NCI-H1694 treated with DMSO at 0.1 percent for 48 hours (cell line): ENCODE data around the gene PRKCG.
"Not testable (repeated sequence)": the region's sequence is repeated elsewhere in the genome, so short reads cannot be mapped to it uniquely, and the experiment has no call there.

ENCODE experiments used
- DNase-seq: peaks from one replicate; lab custom pipeline; 2025; lab: John Stamatoyannopoulos, UW

Gene PRKCG

GRCh38 chr19:53944933-53945332 lies 62.9 kb downstream of the PRKCG start:
- no peak for DNase-seq

- no peak for DNase-seq
Observed at GRCh38 chr19:53945441-53945840, 63.4 kb downstream of the PRKCG start.

GRCh38 chr19:53945998-53946397 lies 64.0 kb downstream of the PRKCG start:
- DNase-seq: no peak

- DNase-seq: no peak
Observed at GRCh38 chr19:53947624-53948023, 65.6 kb downstream of the PRKCG start.

- DNase-seq: not testable (repeated sequence)
Observed at GRCh38 chr19:53948611-53949010, 66.6 kb downstream of the PRKCG start.

GRCh38 chr19:53951436-53951835 lies 69.4 kb downstream of the PRKCG start:
- DNase-seq: no peak

- no peak for DNase-seq
Observed at GRCh38 chr19:53951947-53952346, 70.0 kb downstream of the PRKCG start.

- no peak for DNase-seq
Observed at GRCh38 chr19:53953383-53953782, 71.4 kb downstream of the PRKCG start.
